Mammary epithelial cell (primary cell): Measurements from ENCODE around the gene ACSM5.

Experiments used
- CTCF ChIP-seq, 2 donors: IDR thresholded peaks in 1 of 2; conservative IDR thresholded peaks in 1 of 2; 2 replicates each; pipeline ENCODE4 v1.5.1; 2011 to 2012; ENCODE audit warnings: inconsistent platforms in 2 of 2, low read length in 2 of 2, mild to moderate bottlenecking in 2 of 2, control low read depth in 1 of 2, low read depth in 1 of 2; ENCODE audit not compliant: insufficient read depth in 1 of 2; ENCODE audit errors: extremely low read depth in 1 of 2
- EZH2 ChIP-seq: IDR thresholded peaks from 2 replicates; pipeline ENCODE4 v1.6.1; 2012; ENCODE audit warnings: low read length, inconsistent platforms, borderline replicate concordance

- TF ChIP-seq EZH2 (no peak), CTCF (conservative IDR thresholded peaks at IDR 0.05 in 1 of 2, IDR thresholded peaks at IDR 0.05 in 1 of 2; ENCODE audit: extremely low read depth in 1 of 2, insufficient read depth in 1 of 2, low read depth in 1 of 2, low read length in 2 of 2) (no peak)
Observed at GRCh38 chr16:20485408-20485807, 76.1 kb downstream of the ACSM5 start.
